Activated CD4-positive, alpha-beta memory T cell treated with anti-CD3 and anti-CD28 coated beads, Interleukin-2, amount 10 ng/mL, durations not matched to agents 7 days and 5 days (primary cell): ENCODE results near the gene MSLN. TPM values are rescaled to one million over a fixed set of nuclear protein-coding genes. Genes with fewer than 3 reads are reported as not detected.

Source experiments
- total RNA-seq, 2 experiments: library from RNA; stranded (reverse); gene quantifications; one replicate each; pipeline ENCODE4 v1.2.3, GENCODE V29; 2021

MSLN gene
- total RNA-seq, 2 experiments from 2014 or later = not detected

Other genes starting within 250 kb of the MSLN start
- 10 to 100 TPM; 91.7 to 93.4 TPM for gene CAPN15, start 233.0 kb upstream of the MSLN start, total RNA-seq
- gene PRR35, start 200.3 kb upstream of the MSLN start, total RNA-seq = not detected
- gene NHLRC4, start 193.7 kb upstream of the MSLN start, total RNA-seq = 1 to 10 TPM; 2.3 to 2.6 TPM
- 10 to 100 TPM; 33.7 to 35.1 TPM for gene PIGQ, start 190.8 kb upstream of the MSLN start, total RNA-seq
- 10 to 100 TPM; 12.2 to 14.2 TPM for gene RAB40C, start 170.7 kb upstream of the MSLN start, total RNA-seq
- gene WFIKKN1, start 129.7 kb upstream of the MSLN start, total RNA-seq = under 1 TPM; 0.10 to 0.13 TPM
- 10 to 100 TPM; 66.6 to 67.5 TPM for gene METTL26, start 124.4 kb upstream of the MSLN start, total RNA-seq
- 10 to 100 TPM; 20.3 to 22.8 TPM for gene MCRIP2, start 118.9 kb upstream of the MSLN start, total RNA-seq
- gene WDR90, start 111.4 kb upstream of the MSLN start, total RNA-seq = 10 to 100 TPM; 58.0 to 58.4 TPM
- gene RHOT2, start 92.6 kb upstream of the MSLN start, total RNA-seq = 100 to 1,000 TPM; 140 to 141 TPM
- gene RHBDL1, start 85.1 kb upstream of the MSLN start, total RNA-seq = 1 to 10 TPM; 1.5 TPM
- 10 to 100 TPM; 63.9 to 78.3 TPM for gene STUB1, start 80.3 kb upstream of the MSLN start, total RNA-seq
- gene JMJD8, start 76.4 kb upstream of the MSLN start, total RNA-seq = 10 to 100 TPM; 27.1 to 27.2 TPM
- 10 to 100 TPM; 18.1 to 18.7 TPM for gene WDR24, start 70.3 kb upstream of the MSLN start, total RNA-seq
- 10 to 100 TPM; 30.9 to 34.6 TPM for gene FBXL16, start 54.9 kb upstream of the MSLN start, total RNA-seq
- gene METRN, start 45.6 kb upstream of the MSLN start, total RNA-seq = 1 to 10 TPM; 4.4 to 6.2 TPM
- gene ANTKMT, start 39.6 kb upstream of the MSLN start, total RNA-seq = 1 to 10 TPM; 8.4 to 9.3 TPM
- 1 to 10 TPM; 1.9 to 2.3 TPM for gene CCDC78, start 34.3 kb upstream of the MSLN start, total RNA-seq
- gene HAGHL, start 33.6 kb upstream of the MSLN start, total RNA-seq = 1 to 10 TPM; 8.9 to 9.1 TPM
- gene CIAO3, start 19.7 kb upstream of the MSLN start, total RNA-seq = 10 to 100 TPM; 34.0 to 34.8 TPM
- gene RPUSD1, start 27.6 kb downstream of the MSLN start, total RNA-seq = 10 to 100 TPM; 22.2 to 22.3 TPM
- 10 to 100 TPM; 77.6 to 80.0 TPM for gene CHTF18, start 27.9 kb downstream of the MSLN start, total RNA-seq
- not detected for gene GNG13, start 40.0 kb downstream of the MSLN start, total RNA-seq
- gene LMF1, start 210.2 kb downstream of the MSLN start, total RNA-seq = 10 to 100 TPM; 21.3 to 22.6 TPM
- under 1 TPM; 0.10 to 0.13 TPM for gene SOX8, start 221.0 kb downstream of the MSLN start, total RNA-seq